Measurements from ENCODE around the gene CDC42BPG.

Gene CDC42BPG

GRCh38 chr11:64854534-64855502 is 10.4 kb upstream of the CDC42BPG start:
- no peaks in the 10 kb centered on the region for H3K27me3 ChIP-seq (ENCODE audit: control insufficient read depth, insufficient read depth, low read length, poor library complexity, severe bottlenecking)
- 92 to 93% methylated on average over 45 of the region's 45 CpGs for WGBS, 2 experiments
- peaks cover 8% of the 10 kb centered on the region for H3K36me3 ChIP-seq (ENCODE audit: control insufficient read depth, insufficient read depth, low read length)
- no peaks in the 10 kb centered on the region for H3K9me3 ChIP-seq (ENCODE audit: control insufficient read depth, low read length)
- no peak overlapping the region for H3K4me3 ChIP-seq (ENCODE audit: insufficient read depth, low read depth, low read length)
- peaks cover 4% of the 10 kb centered on the region for H3K4me1 ChIP-seq (ENCODE audit: control insufficient read depth, insufficient read depth, low read length)
- H3K27ac ChIP-seq (ENCODE audit: insufficient read depth, low read depth, low read length, poor library complexity, severe bottlenecking) = no peak overlapping the region

GRCh38 chr11:64854157-64854533 is 9.7 kb upstream of the CDC42BPG start:
- Histone ChIP-seq H3K27me3 (ENCODE audit: control insufficient read depth, insufficient read depth, low read length, poor library complexity, severe bottlenecking) (no peaks in the 10 kb centered on the region), H3K4me3 (ENCODE audit: insufficient read depth, low read depth, low read length) (no peak overlapping the region), H3K36me3 (ENCODE audit: control insufficient read depth, insufficient read depth, low read length) (peaks cover 8% of the 10 kb centered on the region), H3K9me3 (ENCODE audit: control insufficient read depth, low read length) (no peaks in the 10 kb centered on the region), H3K4me1 (ENCODE audit: control insufficient read depth, insufficient read depth, low read length) (peaks cover 4% of the 10 kb centered on the region), H3K27ac (ENCODE audit: insufficient read depth, low read depth, low read length, poor library complexity, severe bottlenecking) (no peak overlapping the region)
- WGBS, 2 experiments = 96 to 97% methylated on average over 25 of the region's 25 CpGs

- H3K27me3 ChIP-seq (ENCODE audit: control insufficient read depth, insufficient read depth, low read length, poor library complexity, severe bottlenecking) = no peaks in the 10 kb centered on the region
- H3K27ac ChIP-seq (ENCODE audit: insufficient read depth, low read depth, low read length, poor library complexity, severe bottlenecking) = no peak overlapping the region
- peaks cover 8% of the 10 kb centered on the region for H3K36me3 ChIP-seq (ENCODE audit: control insufficient read depth, insufficient read depth, low read length)
- WGBS, 2 experiments = 91 to 92% methylated on average over 27 of the region's 27 CpGs
- peaks cover 4% of the 10 kb centered on the region for H3K4me1 ChIP-seq (ENCODE audit: control insufficient read depth, insufficient read depth, low read length)
- no peak overlapping the region for H3K4me3 ChIP-seq (ENCODE audit: insufficient read depth, low read depth, low read length)
- no peaks in the 10 kb centered on the region for H3K9me3 ChIP-seq (ENCODE audit: control insufficient read depth, low read length)
These were observed 9.3 kb upstream of the CDC42BPG start for GRCh38 chr11:64853709-64854108.

DNA sequence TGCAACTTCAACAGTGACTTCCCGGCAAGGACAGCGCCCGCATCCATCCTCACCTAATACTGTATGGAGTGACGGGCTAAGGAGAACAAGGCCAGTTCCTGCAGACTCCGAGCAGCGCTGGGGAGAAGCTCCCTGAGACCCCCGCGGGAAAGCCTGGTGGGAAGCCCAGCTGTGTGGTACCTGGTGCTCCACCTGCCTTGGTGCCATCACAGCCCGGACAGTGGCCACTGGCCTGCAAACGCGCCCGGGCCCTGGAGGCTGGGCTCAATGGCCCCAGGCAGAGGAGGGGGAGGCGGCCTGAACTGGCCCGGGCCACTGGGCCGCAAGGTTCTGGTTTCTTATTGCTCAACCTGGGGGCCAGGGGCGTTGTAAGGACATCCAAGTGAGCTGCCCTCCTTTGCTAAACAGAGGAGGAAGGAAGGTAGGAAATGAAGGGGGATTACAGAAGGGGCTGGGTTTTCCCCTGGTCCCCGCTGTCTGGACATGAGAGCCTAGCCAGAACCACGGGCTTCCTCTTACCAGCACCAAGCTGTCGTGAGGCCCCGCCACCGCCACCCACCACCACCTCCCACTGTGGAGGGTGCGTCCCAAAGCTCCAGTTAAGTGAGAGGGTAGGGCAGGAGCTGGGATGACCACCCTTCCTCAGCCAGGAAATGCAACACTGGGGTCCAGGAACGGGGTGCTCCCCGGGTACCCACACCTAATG is 8.5 kb upstream of the CDC42BPG start:
- H3K27ac ChIP-seq (ENCODE audit: insufficient read depth, low read depth, low read length, poor library complexity, severe bottlenecking) = no peak overlapping the region
- H3K27me3 ChIP-seq (ENCODE audit: control insufficient read depth, insufficient read depth, low read length, poor library complexity, severe bottlenecking) = no peaks in the 10 kb centered on the region
- 90% methylated on average over 24 of the region's 24 CpGs for WGBS, 2 experiments
- H3K36me3 ChIP-seq (ENCODE audit: control insufficient read depth, insufficient read depth, low read length) = peaks cover 8% of the 10 kb centered on the region
- H3K4me3 ChIP-seq (ENCODE audit: insufficient read depth, low read depth, low read length) = no peak overlapping the region
- peaks cover 4% of the 10 kb centered on the region for H3K4me1 ChIP-seq (ENCODE audit: control insufficient read depth, insufficient read depth, low read length)
- no peaks in the 10 kb centered on the region for H3K9me3 ChIP-seq (ENCODE audit: control insufficient read depth, low read length)

DNA sequence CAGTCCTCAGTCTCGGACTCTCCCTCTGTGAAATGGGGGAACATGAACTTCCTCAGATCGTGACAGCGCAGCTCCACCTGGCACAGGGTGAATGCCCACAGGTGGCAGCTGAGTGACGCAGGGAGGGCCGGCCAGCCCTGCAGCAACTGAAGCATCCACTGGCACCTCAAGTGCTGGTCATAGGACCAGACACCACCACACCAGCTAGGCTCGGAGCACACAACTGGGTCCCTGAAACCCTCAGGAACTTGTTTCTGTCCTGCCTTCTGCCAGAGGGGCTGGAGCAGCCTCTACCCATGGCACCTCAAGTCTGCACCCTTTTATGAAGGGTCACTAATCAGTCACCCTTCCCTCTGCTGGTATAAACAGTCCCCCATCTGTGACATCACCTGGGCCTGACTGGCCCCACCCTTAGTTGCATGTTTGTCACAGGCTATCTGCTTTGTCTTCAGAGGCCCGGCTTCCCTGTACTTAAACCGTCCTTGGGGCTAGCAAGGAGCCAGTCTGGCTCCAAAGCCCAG is 7.4 kb upstream of the CDC42BPG start:
- H3K9me3 ChIP-seq (ENCODE audit: control insufficient read depth, low read length) = no peaks in the 10 kb centered on the region
- H3K4me1 ChIP-seq (ENCODE audit: control insufficient read depth, insufficient read depth, low read length) = peaks cover 4% of the 10 kb centered on the region
- H3K4me3 ChIP-seq (ENCODE audit: insufficient read depth, low read depth, low read length) = no peak overlapping the region
- no peak overlapping the region for H3K27ac ChIP-seq (ENCODE audit: insufficient read depth, low read depth, low read length, poor library complexity, severe bottlenecking)
- H3K27me3 ChIP-seq (ENCODE audit: control insufficient read depth, insufficient read depth, low read length, poor library complexity, severe bottlenecking) = no peaks in the 10 kb centered on the region
- 94% methylated on average over 8 of the region's 8 CpGs for WGBS, 2 experiments
- H3K36me3 ChIP-seq (ENCODE audit: control insufficient read depth, insufficient read depth, low read length) = peaks cover 8% of the 10 kb centered on the region

DNA sequence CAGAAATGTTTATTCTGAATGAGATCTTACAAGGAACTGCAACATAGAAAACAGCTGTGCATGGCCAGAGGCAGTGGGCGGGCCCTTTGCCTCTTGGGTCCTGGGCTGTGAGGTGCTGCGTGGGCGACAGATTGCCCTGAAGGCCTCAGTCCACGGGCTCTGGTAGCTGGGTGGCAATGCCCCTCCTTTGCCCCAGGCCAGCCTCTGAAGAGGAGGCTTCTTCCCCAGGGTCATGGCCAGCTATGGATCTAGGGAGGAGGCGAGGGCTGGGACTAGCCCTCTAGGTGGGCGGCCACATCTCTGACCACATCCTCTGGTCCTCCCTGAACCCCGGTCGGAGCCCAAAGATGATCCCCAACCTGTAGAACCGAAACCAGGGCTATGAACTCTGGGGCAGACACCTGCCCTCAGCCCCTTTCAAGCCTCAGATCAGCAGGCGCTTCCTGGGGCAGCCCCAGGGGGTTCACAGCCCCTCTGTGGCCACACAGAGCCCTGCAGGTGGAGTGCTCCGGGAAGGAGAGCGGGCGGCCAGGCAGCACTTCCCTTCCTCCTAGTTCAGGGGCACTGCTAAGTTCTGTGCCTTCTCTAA is 6.6 kb upstream of the CDC42BPG start:
- Histone ChIP-seq H3K36me3 (ENCODE audit: control insufficient read depth, insufficient read depth, low read length) (peaks cover 8% of the 10 kb centered on the region), H3K4me3 (ENCODE audit: insufficient read depth, low read depth, low read length) (no peak overlapping the region), H3K27ac (ENCODE audit: insufficient read depth, low read depth, low read length, poor library complexity, severe bottlenecking) (no peak overlapping the region), H3K27me3 (ENCODE audit: control insufficient read depth, insufficient read depth, low read length, poor library complexity, severe bottlenecking) (no peaks in the 10 kb centered on the region), H3K9me3 (ENCODE audit: control insufficient read depth, low read length) (no peaks in the 10 kb centered on the region), H3K4me1 (ENCODE audit: control insufficient read depth, insufficient read depth, low read length) (peaks cover 4% of the 10 kb centered on the region)
- WGBS, 2 experiments = 66 to 71% methylated on average over 13 of the region's 13 CpGs

GRCh38 chr11:64849598-64850356 is 5.3 kb upstream of the CDC42BPG start:
- H3K27me3 ChIP-seq (ENCODE audit: control insufficient read depth, insufficient read depth, low read length, poor library complexity, severe bottlenecking) = peaks cover 6% of the 10 kb centered on the region
- peaks cover 4% of the 10 kb centered on the region for H3K4me1 ChIP-seq (ENCODE audit: control insufficient read depth, insufficient read depth, low read length)
- H3K36me3 ChIP-seq (ENCODE audit: control insufficient read depth, insufficient read depth, low read length) = peaks cover under 1% of the 10 kb centered on the region
- H3K4me3 ChIP-seq (ENCODE audit: insufficient read depth, low read depth, low read length) = no peak overlapping the region
- 92 to 93% methylated on average over 19 of the region's 19 CpGs for WGBS, 2 experiments
- H3K9me3 ChIP-seq (ENCODE audit: control insufficient read depth, low read length) = no peaks in the 10 kb centered on the region
- no peak overlapping the region for H3K27ac ChIP-seq (ENCODE audit: insufficient read depth, low read depth, low read length, poor library complexity, severe bottlenecking)

GRCh38 chr11:64848826-64849597 is 4.6 kb upstream of the CDC42BPG start:
- peaks cover 14% of the 10 kb centered on the region for H3K27me3 ChIP-seq (ENCODE audit: control insufficient read depth, insufficient read depth, low read length, poor library complexity, severe bottlenecking)
- H3K9me3 ChIP-seq (ENCODE audit: control insufficient read depth, low read length) = no peaks in the 10 kb centered on the region
- no peak overlapping the region for H3K4me3 ChIP-seq (ENCODE audit: insufficient read depth, low read depth, low read length)
- WGBS, 2 experiments = 82 to 84% methylated on average over 16 of the region's 16 CpGs
- no peaks in the 10 kb centered on the region for H3K36me3 ChIP-seq (ENCODE audit: control insufficient read depth, insufficient read depth, low read length)
- H3K4me1 ChIP-seq (ENCODE audit: control insufficient read depth, insufficient read depth, low read length) = peaks cover 5% of the 10 kb centered on the region
- H3K27ac ChIP-seq (ENCODE audit: insufficient read depth, low read depth, low read length, poor library complexity, severe bottlenecking) = no peak overlapping the region

GRCh38 chr11:64848214-64848825 is 3.9 kb upstream of the CDC42BPG start:
- Histone ChIP-seq H3K27me3 (ENCODE audit: control insufficient read depth, insufficient read depth, low read length, poor library complexity, severe bottlenecking) (peaks cover 21% of the 10 kb centered on the region), H3K4me1 (ENCODE audit: control insufficient read depth, insufficient read depth, low read length) (peaks cover 10% of the 10 kb centered on the region), H3K36me3 (ENCODE audit: control insufficient read depth, insufficient read depth, low read length) (no peaks in the 10 kb centered on the region), H3K4me3 (ENCODE audit: insufficient read depth, low read depth, low read length) (no peak overlapping the region), H3K9me3 (ENCODE audit: control insufficient read depth, low read length) (no peaks in the 10 kb centered on the region), H3K27ac (ENCODE audit: insufficient read depth, low read depth, low read length, poor library complexity, severe bottlenecking) (no peak overlapping the region)
- 84 to 88% methylated on average over 6 of the region's 6 CpGs for WGBS, 2 experiments

Data from ectodermal cell (in vitro differentiated cells).